HCT116 (cell line): ENCODE measurements around the gene OR5AL1. TPM values are rescaled to one million over a fixed set of nuclear protein-coding genes. Genes with fewer than 3 reads are reported as not detected.

Source experiments
- total RNA-seq: library from RNA; stranded (reverse); gene quantifications from one replicate; pipeline ENCODE4 v1.2.1, GENCODE V29; 2021; ENCODE audit not compliant: unreplicated experiment

The OR5AL1 gene
- total RNA-seq, 1 experiment from 2014 or later = not detected

Other genes with a start within 250 kb of the OR5AL1 start
- gene OR5J2, start 236.1 kb upstream of the OR5AL1 start, total RNA-seq = not detected
- not detected for gene OR5T2, start 178.4 kb upstream of the OR5AL1 start, total RNA-seq
- not detected for gene OR5T3, start 160.4 kb upstream of the OR5AL1 start, total RNA-seq
- not detected for gene OR5T1, start 138.5 kb upstream of the OR5AL1 start, total RNA-seq
- gene OR8H1, start 120.4 kb upstream of the OR5AL1 start, total RNA-seq = not detected
- not detected for gene OR8K3, start 97.6 kb upstream of the OR5AL1 start, total RNA-seq
- not detected for gene OR8K1, start 66.7 kb upstream of the OR5AL1 start, total RNA-seq
- not detected for gene OR8J1, start 58.4 kb upstream of the OR5AL1 start, total RNA-seq
- not detected for gene OR8U1, start 37.1 kb upstream of the OR5AL1 start, total RNA-seq
- not detected for gene OR5M3, start 60.7 kb downstream of the OR5AL1 start, total RNA-seq
- gene OR5M8, start 78.7 kb downstream of the OR5AL1 start, total RNA-seq = not detected
- gene OR5M11, start 130.6 kb downstream of the OR5AL1 start, total RNA-seq = not detected
- not detected for gene OR5M10, start 165.0 kb downstream of the OR5AL1 start, total RNA-seq
- gene OR5M1, start 202.2 kb downstream of the OR5AL1 start, total RNA-seq = not detected
- gene OR5AP2, start 229.7 kb downstream of the OR5AL1 start, total RNA-seq = not detected